ENCODE data around the gene KDM3B. TPM values are rescaled to one million over a fixed set of nuclear protein-coding genes. Genes with fewer than 3 reads are reported as not detected.
A peak's percentile ranks its signal among the peaks of the same experiment; 100 is the strongest.

KDM3B gene
- total RNA-seq, 4 donors from 2014 or later: 55.3 to 85.2 (median 68.1) TPM

DNA sequence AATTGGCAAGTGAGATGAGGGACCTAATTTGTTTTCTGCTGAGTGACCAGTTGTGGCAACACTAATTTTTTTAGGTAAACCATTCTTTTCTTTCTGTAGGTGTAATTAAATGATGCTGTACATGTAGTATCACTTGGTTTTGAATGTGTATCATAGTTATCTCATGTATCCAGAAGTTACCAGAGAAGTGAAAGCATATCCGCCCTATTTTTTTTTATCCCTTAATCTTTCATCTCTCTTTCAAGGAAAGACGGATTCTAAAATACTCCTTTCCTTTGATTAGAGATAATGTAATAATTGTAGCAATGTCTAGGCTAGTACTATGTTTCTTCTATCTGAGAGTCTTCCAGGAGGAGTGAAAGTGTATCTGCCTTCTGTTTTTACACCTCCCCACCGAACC lies 7.1 kb downstream of the KDM3B start:
- no peak for DNase-seq
- TF ChIP-seq, protein P1, sequence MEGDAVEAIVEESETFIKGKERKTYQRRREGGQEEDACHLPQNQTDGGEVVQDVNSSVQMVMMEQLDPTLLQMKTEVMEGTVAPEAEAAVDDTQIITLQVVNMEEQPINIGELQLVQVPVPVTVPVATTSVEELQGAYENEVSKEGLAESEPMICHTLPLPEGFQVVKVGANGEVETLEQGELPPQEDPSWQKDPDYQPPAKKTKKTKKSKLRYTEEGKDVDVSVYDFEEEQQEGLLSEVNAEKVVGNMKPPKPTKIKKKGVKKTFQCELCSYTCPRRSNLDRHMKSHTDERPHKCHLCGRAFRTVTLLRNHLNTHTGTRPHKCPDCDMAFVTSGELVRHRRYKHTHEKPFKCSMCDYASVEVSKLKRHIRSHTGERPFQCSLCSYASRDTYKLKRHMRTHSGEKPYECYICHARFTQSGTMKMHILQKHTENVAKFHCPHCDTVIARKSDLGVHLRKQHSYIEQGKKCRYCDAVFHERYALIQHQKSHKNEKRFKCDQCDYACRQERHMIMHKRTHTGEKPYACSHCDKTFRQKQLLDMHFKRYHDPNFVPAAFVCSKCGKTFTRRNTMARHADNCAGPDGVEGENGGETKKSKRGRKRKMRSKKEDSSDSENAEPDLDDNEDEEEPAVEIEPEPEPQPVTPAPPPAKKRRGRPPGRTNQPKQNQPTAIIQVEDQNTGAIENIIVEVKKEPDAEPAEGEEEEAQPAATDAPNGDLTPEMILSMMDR (IDR thresholded peaks at IDR 0.05): no peak
- no peak for TF ChIP-seq POLR2A (IDR thresholded peaks at IDR 0.05)

GRCh38 chr5:138360941-138361452 lies 8.5 kb downstream of the KDM3B start:
- H3K4me1 ChIP-seq: peaks cover 0 to 3% (median 0%) of the 10 kb centered on the region in 4 donors
- no peak overlapping the region for H3K4me3 ChIP-seq
- no peak for DNase-seq
- H3K9me3 ChIP-seq: no peaks in the 10 kb centered on the region
- no peaks in the 10 kb centered on the region for H3K27me3 ChIP-seq
- no peak overlapping the region for H3K27ac ChIP-seq
- H3K36me3 ChIP-seq: no peaks in the 10 kb centered on the region
- TF ChIP-seq POLR2A (IDR thresholded peaks at IDR 0.05): no peak
- TF ChIP-seq, protein P1 (IDR thresholded peaks at IDR 0.05): no peak

More for the DNA sequence above, 7.1 kb downstream of the KDM3B start:
- peaks cover 0 to 16% (median 2%) of the 10 kb centered on the region in 4 donors for H3K4me1 ChIP-seq
- no peak overlapping the region for H3K27ac ChIP-seq
- no peaks in the 10 kb centered on the region for H3K36me3 ChIP-seq
- H3K4me3 ChIP-seq: no peak overlapping the region
- H3K27me3 ChIP-seq: no peaks in the 10 kb centered on the region
- no peaks in the 10 kb centered on the region for H3K9me3 ChIP-seq

DNA sequence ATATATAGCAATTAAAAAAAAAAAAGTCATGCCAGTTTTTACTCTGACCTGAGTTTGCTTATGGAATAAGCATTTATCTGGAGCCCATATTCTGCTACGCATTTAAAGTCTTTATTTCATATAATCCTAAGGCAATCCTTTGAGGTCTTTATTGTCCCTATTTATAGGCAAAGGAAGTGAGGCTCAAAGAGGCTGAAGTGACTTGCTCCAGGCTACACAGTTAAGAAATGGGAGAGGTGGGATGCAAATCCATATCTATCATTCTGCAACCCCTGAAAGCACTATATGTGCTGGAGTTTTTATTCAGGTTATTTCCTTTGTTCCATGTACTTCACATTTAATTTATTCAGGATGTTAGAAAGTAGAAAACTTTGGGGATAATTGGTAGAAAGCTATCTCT lies 12.1 kb downstream of the KDM3B start:
- Histone ChIP-seq H3K4me3 (no peak overlapping the region), H3K9me3 (no peaks in the 10 kb centered on the region), H3K27ac (no peak overlapping the region), H3K36me3 (no peaks in the 10 kb centered on the region), H3K4me1 (peaks cover 0 to 9% (median 3%) of the 10 kb centered on the region in 4 donors), H3K27me3 (no peaks in the 10 kb centered on the region)
- TF ChIP-seq, protein P1 (IDR thresholded peaks at IDR 0.05): no peak
- no peak for TF ChIP-seq POLR2A (IDR thresholded peaks at IDR 0.05)
- no peak for DNase-seq

DNA sequence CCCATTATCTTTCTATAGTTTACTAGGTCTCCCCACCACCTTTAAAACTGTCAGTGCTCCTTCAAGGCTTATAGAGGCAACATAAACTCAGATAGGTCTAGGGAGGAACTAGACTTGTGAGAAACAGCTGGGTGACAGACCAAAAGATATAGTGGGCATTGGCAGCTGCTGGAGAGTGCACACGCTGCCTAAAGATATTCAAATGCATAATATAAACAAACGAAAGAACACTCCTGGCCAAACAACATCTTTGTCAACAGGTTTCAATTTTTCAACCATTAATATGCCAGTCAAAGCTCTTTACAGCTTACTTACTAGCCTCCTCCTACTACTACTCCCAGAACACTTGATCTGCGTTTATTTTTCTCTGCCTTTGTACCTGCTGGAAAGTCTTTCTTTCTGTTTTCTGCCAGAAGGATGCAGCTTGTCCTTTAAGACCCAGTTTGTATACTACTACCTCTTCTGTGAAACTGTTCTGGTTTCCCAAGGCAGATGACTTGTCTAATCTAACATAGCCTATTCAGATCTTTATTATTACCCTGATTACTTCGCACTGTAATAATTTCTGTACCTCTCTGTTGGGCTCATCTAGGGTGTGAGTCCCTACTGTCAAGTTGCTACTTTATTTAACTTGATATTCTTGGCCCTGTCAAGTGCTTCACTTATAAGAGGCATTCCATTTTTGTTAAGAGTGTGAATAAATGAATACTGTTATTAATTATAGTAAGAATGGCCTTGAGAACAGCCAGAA lies 14.3 kb downstream of the KDM3B start:
- Histone ChIP-seq H3K4me3 (no peak overlapping the region), H3K36me3 (no peaks in the 10 kb centered on the region), H3K27me3 (no peaks in the 10 kb centered on the region), H3K27ac (no peak overlapping the region), H3K9me3 (no peaks in the 10 kb centered on the region), H3K4me1 (peaks cover 0 to 9% (median 3%) of the 10 kb centered on the region in 4 donors)
- no peak for DNase-seq
- no peak for TF ChIP-seq POLR2A (IDR thresholded peaks at IDR 0.05)
- TF ChIP-seq, protein P1 (IDR thresholded peaks at IDR 0.05): no peak

DNA sequence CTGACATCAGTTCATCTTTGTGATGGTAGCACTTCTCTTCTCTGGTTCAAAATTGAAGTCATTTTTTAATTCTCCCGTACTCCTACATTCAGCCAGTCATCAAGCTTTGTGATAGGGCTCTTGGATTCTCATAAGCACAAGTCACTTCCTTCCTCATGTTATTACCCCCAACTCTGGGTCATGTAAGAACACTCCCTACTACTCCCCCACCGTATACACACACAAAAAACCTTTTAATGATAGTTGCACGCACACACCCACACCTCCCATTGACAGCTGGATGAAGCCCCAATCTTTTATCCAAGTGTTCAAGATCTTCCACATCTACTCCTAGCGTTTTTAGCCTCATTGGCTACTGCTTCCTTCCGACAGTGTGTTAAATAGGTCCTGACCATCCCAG lies 16.8 kb downstream of the KDM3B start:
- Histone ChIP-seq H3K4me1 (peaks cover 0 to 9% (median 3%) of the 10 kb centered on the region in 4 donors), H3K27ac (peak overlapping the region in 1 of 4 donors; percentile 33), H3K27me3 (no peaks in the 10 kb centered on the region), H3K4me3 (no peak overlapping the region), H3K36me3 (peaks cover 0 to 20% (median 0%) of the 10 kb centered on the region in 3 donors), H3K9me3 (no peaks in the 10 kb centered on the region)
- TF ChIP-seq, protein P1 (IDR thresholded peaks at IDR 0.05): no peak
- no peak for TF ChIP-seq POLR2A (IDR thresholded peaks at IDR 0.05)
- DNase-seq: no peak
